Erythroblast (primary cell): ENCODE measurements around the gene ZFAND6.

Source experiments
- GATA1 ChIP-seq: IDR thresholded peaks from 2 replicates; pipeline ENCODE4 v1.6.1; 2011; ENCODE audit warnings: low read depth, mild to moderate bottlenecking, control low read depth, low read length, moderate library complexity
- POLR2A ChIP-seq: IDR thresholded peaks from 2 replicates; pipeline ENCODE4 v1.6.1; 2011; ENCODE audit warnings: mild to moderate bottlenecking, low read length

- TF ChIP-seq POLR2A (no peak), GATA1 (no peak)
Observed at GRCh38 chr15:80183886-80184285, 124.4 kb downstream of the ZFAND6 start.
